K562 (cell line): ENCODE data around the gene SIK3. TPM values are rescaled to one million over a fixed set of nuclear protein-coding genes. Genes with fewer than 3 reads are reported as not detected.

Experiments
- AFF4 ChIP-seq: sonication (generic); formaldehyde crosslinking; IDR thresholded peaks from 2 replicates; pipeline ENCODE4 v1.8.0; 2023; ENCODE audit warnings: mild to moderate bottlenecking, missing genetic modification reagents
- CEBPB ChIP-seq: fragments of 450-650 bp; IDR thresholded peaks from 2 replicates; pipeline ENCODE4 v1.6.1; 2016; ENCODE audit warnings: missing genetic modification characterization, missing compliant biosample characterization
- CEBPG ChIP-seq, 3 experiments: fragments of 200-800 bp in 1 of 3; sonication (Bioruptor generic) in 1 of 3; sonication (generic) in 1 of 3; formaldehyde crosslinking in 1 of 3; IDR thresholded peaks in 2 of 3; conservative IDR thresholded peaks in 1 of 3; 2 replicates each; pipeline versions ENCODE4 v1.6.1 to v1.8.0; 2016 to 2022; ENCODE audit warnings: missing compliant biosample characterization in 2 of 3, missing genetic modification characterization in 2 of 3, mild to moderate bottlenecking in 1 of 3, missing genetic modification reagents in 1 of 3
- CREB1 ChIP-seq, 2 experiments: sonication (generic) in 1 of 2; formaldehyde crosslinking in 1 of 2; IDR thresholded peaks; 2 replicates each; pipeline versions ENCODE4 v1.6.1 to v1.8.0; 2012 to 2022; ENCODE audit warnings: inconsistent platforms in 1 of 2, mild to moderate bottlenecking in 1 of 2, missing genetic modification reagents in 1 of 2, moderate library complexity in 1 of 2
- CTCFL ChIP-seq: IDR thresholded peaks from 2 replicates; pipeline ENCODE4 v1.6.1; 2011; ENCODE audit warnings: borderline replicate concordance, low read depth, mild to moderate bottlenecking, moderate library complexity, low read length; ENCODE audit not compliant: insufficient read depth, poor library complexity, severe bottlenecking
- ETV5 ChIP-seq: sonication (generic); formaldehyde crosslinking; IDR thresholded peaks from 2 replicates; pipeline ENCODE4 v1.4.0; 2020; ENCODE audit warnings: low read depth, mild to moderate bottlenecking, missing genetic modification reagents
- FOSL1 ChIP-seq: fragments of 200-800 bp; sonication (Bioruptor generic); conservative IDR thresholded peaks from 2 replicates; pipeline ENCODE4 v1.6.1; 2016; ENCODE audit warnings: missing genetic modification characterization, missing compliant biosample characterization
- FOXJ2 ChIP-seq: fragments of 200-800 bp; sonication (Bioruptor generic); IDR thresholded peaks from 2 replicates; pipeline ENCODE4 v1.6.1; 2016; ENCODE audit warnings: missing genetic modification characterization, missing compliant biosample characterization
- FOXJ3 ChIP-seq: sonication (generic); formaldehyde crosslinking; IDR thresholded peaks from 2 replicates; pipeline ENCODE4 v1.4.0; 2020; ENCODE audit warnings: mild to moderate bottlenecking, missing genetic modification reagents
- HMG20B ChIP-seq: fragments of 250-450 bp; sonication (Bioruptor Pico); IDR thresholded peaks from 2 replicates; pipeline ENCODE4 v1.5.0; 2021; ENCODE audit warnings: mild to moderate bottlenecking
- MED1 ChIP-seq: sonication (generic); formaldehyde crosslinking; IDR thresholded peaks from 2 replicates; pipeline ENCODE4 v1.8.1; 2023; ENCODE audit warnings: missing genetic modification reagents, borderline replicate concordance
- PHB2 ChIP-seq: fragments of 450-650 bp; IDR thresholded peaks from 2 replicates; pipeline ENCODE4 v1.6.1; 2017; ENCODE audit warnings: low read depth
- PURB ChIP-seq: sonication (generic); formaldehyde crosslinking; IDR thresholded peaks from 2 replicates; pipeline ENCODE4 v1.9.0; 2021; ENCODE audit warnings: low read depth, mild to moderate bottlenecking, missing genetic modification reagents
- SIRT6 ChIP-seq: IDR thresholded peaks from one replicate; pipeline ENCODE4 v1.6.1; 2012; ENCODE audit warnings: low read depth, mild to moderate bottlenecking, control low read depth, inconsistent platforms, low read length, moderate library complexity
- SNRNP70 ChIP-seq: fragments of 200-400 bp; formaldehyde crosslinking; optimal IDR thresholded peaks from 2 replicates; pipeline ENCODE3; 2017; ENCODE audit warnings: low read depth, low read length
- SUPT5H ChIP-seq: fragments of 450-650 bp; IDR thresholded peaks from 2 replicates; pipeline ENCODE4 v1.6.1; 2016
- TAF9B ChIP-seq: fragments of 450-650 bp; IDR thresholded peaks from 2 replicates; pipeline ENCODE4 v1.6.1; 2018; ENCODE audit warnings: mild to moderate bottlenecking; ENCODE audit not compliant: partially characterized antibody
- TEAD4 ChIP-seq, 2 experiments: sonication (generic) in 1 of 2; formaldehyde crosslinking in 1 of 2; IDR thresholded peaks; 2 replicates each; pipeline versions ENCODE4 v1.6.1 to v1.8.0; 2012 to 2022; ENCODE audit warnings: borderline replicate concordance in 1 of 2, inconsistent platforms in 1 of 2, low read length in 1 of 2, mild to moderate bottlenecking in 1 of 2, missing genetic modification reagents in 1 of 2
- ZNF12 ChIP-seq: sonication (generic); formaldehyde crosslinking; IDR thresholded peaks from 2 replicates; pipeline ENCODE4 v1.4.0; 2020; ENCODE audit warnings: mild to moderate bottlenecking, missing genetic modification reagents
- ZNF696 ChIP-seq: fragments of 250-450 bp; sonication (Bioruptor Pico); conservative IDR thresholded peaks from 2 replicates; pipeline ENCODE4 v1.4.0; 2020; ENCODE audit warnings: mild to moderate bottlenecking, moderate library complexity
- ZNF707 ChIP-seq: fragments of 250-450 bp; sonication (Bioruptor Pico); conservative IDR thresholded peaks from 2 replicates; pipeline ENCODE4 v1.8.0; 2022; ENCODE audit warnings: inconsistent platforms, mild to moderate bottlenecking, moderate library complexity
- ZNF77 ChIP-seq: fragments of 250-450 bp; sonication (Bioruptor Pico); IDR thresholded peaks from 2 replicates; pipeline ENCODE4 v1.5.0; 2020
- polyA plus RNA-seq, 8 experiments: library from polyadenylated mRNA; depleted of rRNA in 4 of 8; stranded (reverse) in 5 of 8; unstranded in 3 of 8; fragments of >200 nt; fragmentation: Nextera tagmentation in 2 of 8; fragmentation: Illumina TruSeq in 1 of 8; extraction: Ambion mirVana in 2 of 8; extraction: Trizol in 1 of 8; gene quantifications; 2 replicates each; pipeline versions ENCODE4 v1.2.1 to v1.2.3, GENCODE V29; 2011 to 2014; ENCODE audit warnings: inconsistent platforms in 1 of 8, missing spikeins in 1 of 8
- total RNA-seq, 7 experiments: library from RNA; depleted of rRNA in 6 of 7; stranded (reverse); fragments of >200 nt in 6 of 7; fragmentation: Illumina TruSeq in 2 of 7; extraction: Trizol in 2 of 7; gene quantifications; 2 replicates each; pipeline versions ENCODE4 v1.2.1 to v1.2.3, GENCODE V29; 2011 to 2021; ENCODE audit warnings: low replicate concordance in 1 of 7

SIK3 gene
- total and polyA plus RNA-seq, 9 of the 15 experiments (the other 6 are each of a cell fraction or from before 2014, with no cell fraction given): 1.6 to 21.6 (median 8.0) TPM

DNA sequence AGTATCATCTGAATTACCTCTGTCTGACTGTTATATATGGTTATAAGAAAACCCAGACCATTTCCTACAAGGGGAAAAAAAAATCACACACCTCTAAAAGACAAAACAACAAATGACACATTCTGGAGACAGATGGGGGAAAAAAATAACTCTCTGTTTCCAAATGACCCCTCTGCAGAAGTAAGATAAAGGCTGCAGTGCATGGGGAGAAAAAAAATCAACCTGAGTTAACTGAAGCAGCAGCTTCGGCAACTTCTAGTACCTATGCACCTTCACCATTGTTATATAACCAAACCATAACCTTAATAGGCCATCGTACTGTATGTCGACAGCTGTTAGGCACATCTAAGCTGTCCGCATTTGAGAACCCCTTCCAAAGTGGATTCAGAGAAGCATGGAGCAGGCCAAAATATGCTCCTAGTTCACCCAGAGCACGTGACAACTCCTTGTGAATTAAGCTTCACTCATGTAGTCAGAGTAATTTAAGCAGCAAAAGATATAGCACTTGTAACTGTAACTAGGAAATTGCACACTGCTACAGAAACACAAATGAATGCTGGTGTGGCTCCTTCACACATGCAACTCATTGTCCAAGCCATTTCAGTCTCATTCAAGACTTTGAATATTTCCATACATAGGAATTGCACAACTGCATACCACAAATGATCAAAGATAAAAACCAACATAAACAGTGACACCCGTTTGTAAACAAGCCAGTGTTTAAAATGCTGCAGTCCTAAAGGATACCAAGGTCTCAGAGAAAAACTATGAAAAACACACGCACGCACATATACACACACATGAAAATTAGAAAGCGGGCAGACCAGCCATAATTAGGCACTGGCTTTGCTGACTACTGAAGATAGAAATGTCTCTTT is 2.7 kb downstream of the SIK3 start (continued):
- TF ChIP-seq FOSL1 (tag) (peak; percentile 23; the same call in 1 of the 2 replicates), FOXJ2 (peak; percentile 93; the same call in 1 of the 2 replicates), SNRNP70 (no peak), ZNF707 (no peak), SUPT5H (no peak), PURB (CRISPR knock-in tag) (no peak), TAF9B (no peak), CEBPG (CRISPR knock-in tag; IDR thresholded peaks at IDR 0.05) (peak; percentile 79), CEBPG (tag; conservative IDR thresholded peaks at IDR 0.05 in 1 of 2, IDR thresholded peaks at IDR 0.05 in 1 of 2) (peak; percentile 89 to 93), ZNF12 (no peak), CEBPB (peak; percentile 97), PHB2 (peak; percentile 53; the same call in 1 of the 2 replicates), ETV5 (CRISPR knock-in tag) (no peak), HMG20B (CRISPR knock-in tag) (no peak), TEAD4 (IDR thresholded peaks at IDR 0.05; ENCODE audit: low read length) (peak; percentile 86), TEAD4 (CRISPR knock-in tag; IDR thresholded peaks at IDR 0.05; ENCODE audit: borderline replicate concordance) (no peak), MED1 (CRISPR knock-in tag) (no peak), AFF4 (CRISPR knock-in tag) (no peak), FOXJ3 (CRISPR knock-in tag) (no peak), ZNF696 (CRISPR knock-in tag) (no peak), CTCFL (no peak), CREB1 (IDR thresholded peaks at IDR 0.05) (no peak), CREB1 (CRISPR knock-in tag; IDR thresholded peaks at IDR 0.05) (no peak), SIRT6 (no peak), ZNF77 (CRISPR knock-in tag) (no peak)
